Peyer's patch (tissue), 4 donors: ENCODE data around the gene CTCFL. TPM values are rescaled to one million over a fixed set of nuclear protein-coding genes. Genes with fewer than 3 reads are reported as not detected.

Experiments used
- DNase-seq, 3 donors: peaks; one replicate each; pipeline ENCODE4 v3.0.0-alpha.2; 2017 to 2019
- H3K27ac ChIP-seq, 4 donors: fragments of 200-600 bp; sonication (generic); one replicate each; pipeline ENCODE4 v1.5.1; 2016 to 2019
- H3K27me3 ChIP-seq, 2 donors: fragments of 200-600 bp; sonication (generic); one replicate each; pipeline ENCODE4 v1.5.1; 2019
- H3K36me3 ChIP-seq, 3 donors: fragments of 200-600 bp; sonication (generic); one replicate each; pipeline ENCODE4 v1.5.1; 2016 to 2019
- H3K4me1 ChIP-seq, 4 donors: fragments of 200-600 bp; sonication (generic); one replicate each; pipeline ENCODE4 v1.5.1; 2016 to 2019
- H3K4me3 ChIP-seq, 4 donors: fragments of 200-600 bp; sonication (generic); 1 replicate in 3 of 4; 2 replicates in 1 of 4; pipeline ENCODE4 v1.5.1; 2016 to 2019; ENCODE audit warnings: mild to moderate bottlenecking in 1 of 4
- H3K9me3 ChIP-seq, 4 donors: fragments of 200-600 bp; sonication (generic); one replicate each; pipeline ENCODE4 v1.5.1; 2016 to 2019; ENCODE audit warnings: mild to moderate bottlenecking in 1 of 4
- CTCF ChIP-seq, 6 experiments: fragments of 450-650 bp in 4 of 6; fragments of 200-600 bp in 2 of 6; sonication (generic) in 1 of 6; IDR thresholded peaks; one replicate each; pipeline ENCODE4 v1.5.1; 2017 to 2019; ENCODE audit warnings: antibody characterized with exemption in 6 of 6, mild to moderate bottlenecking in 3 of 6, moderate library complexity in 1 of 6
- POLR2A ChIP-seq, 2 donors: fragments of 450-650 bp; IDR thresholded peaks; one replicate each; pipeline ENCODE4 v1.5.1; 2017; ENCODE audit warnings: antibody characterized with exemption in 2 of 2, mild to moderate bottlenecking in 2 of 2, moderate library complexity in 2 of 2
- total RNA-seq, 4 donors: library from RNA; depleted of rRNA; stranded (reverse); fragments of >200 nt; gene quantifications; one replicate each; pipeline ENCODE4 v1.1.0, GENCODE V29; 2016

Gene CTCFL
- total RNA-seq, 4 donors from 2014 or later: not detected

GRCh38 chr20:57570145-57570850 lies 45.4 kb upstream of the CTCFL start:
- no peaks in the 10 kb centered on the region for H3K27me3 ChIP-seq
- H3K36me3 ChIP-seq: peaks cover 0 to 5% (median 0%) of the 10 kb centered on the region in 3 donors
- no peaks in the 10 kb centered on the region for H3K9me3 ChIP-seq
- DNase-seq: no peak
- peaks cover 0 to 16% (median 3%) of the 10 kb centered on the region in 4 donors for H3K4me1 ChIP-seq
- H3K27ac ChIP-seq: peak overlapping the region in 2 of 4 donors; percentile 31 to 63
- H3K4me3 ChIP-seq: no peak overlapping the region
- TF ChIP-seq CTCF (IDR thresholded peaks at IDR 0.05): no peak
- TF ChIP-seq POLR2A (IDR thresholded peaks at IDR 0.05): peak in 1 of 2 donors; percentile 22

- Histone ChIP-seq H3K4me1 (peaks cover 0 to 16% (median 3%) of the 10 kb centered on the region in 4 donors), H3K27ac (peak overlapping the region in 1 of 4 donors; percentile 72)
- no peak for DNase-seq
Measured at GRCh38 chr20:57568960-57569359, 44.0 kb upstream of the CTCFL start.

GRCh38 chr20:57568088-57568896 lies 43.4 kb upstream of the CTCFL start:
- TF ChIP-seq CTCF (IDR thresholded peaks at IDR 0.05) (no peak), POLR2A (IDR thresholded peaks at IDR 0.05) (peak; percentile 9 to 31)
- peak overlapping the region in 1 of 4 donors; percentile 72 for H3K27ac ChIP-seq
- no peak for DNase-seq
- H3K36me3 ChIP-seq: peaks cover 0 to 25% (median 0%) of the 10 kb centered on the region in 3 donors
- no peaks in the 10 kb centered on the region for H3K9me3 ChIP-seq
- H3K4me3 ChIP-seq: no peak overlapping the region
- no peaks in the 10 kb centered on the region for H3K27me3 ChIP-seq
- peaks cover 0 to 16% (median 3%) of the 10 kb centered on the region in 4 donors for H3K4me1 ChIP-seq

More at GRCh38 chr20:57568960-57569359, 44.0 kb upstream of the CTCFL start:
- TF ChIP-seq POLR2A (IDR thresholded peaks at IDR 0.05): peak in 1 of 2 donors; percentile 1
- TF ChIP-seq CTCF (IDR thresholded peaks at IDR 0.05): no peak
- no peaks in the 10 kb centered on the region for H3K27me3 ChIP-seq
- H3K4me3 ChIP-seq: no peak overlapping the region
- H3K36me3 ChIP-seq: peaks cover 0 to 18% (median 0%) of the 10 kb centered on the region in 3 donors
- no peaks in the 10 kb centered on the region for H3K9me3 ChIP-seq

- H3K4me1 ChIP-seq: peaks cover 0 to 16% (median 3%) of the 10 kb centered on the region in 4 donors
- DNase-seq: peak in 1 of 3 donors; percentile 74
- no peaks in the 10 kb centered on the region for H3K27me3 ChIP-seq
- TF ChIP-seq POLR2A (IDR thresholded peaks at IDR 0.05) (peak in 1 of 2 donors; percentile 22), CTCF (IDR thresholded peaks at IDR 0.05) (no peak)
- H3K4me3 ChIP-seq: no peak overlapping the region
- no peaks in the 10 kb centered on the region for H3K9me3 ChIP-seq
- H3K27ac ChIP-seq: peak overlapping the region in 1 of 4 donors; percentile 91
- H3K36me3 ChIP-seq: peaks cover 0 to 32% (median 0%) of the 10 kb centered on the region in 3 donors
Measured at GRCh38 chr20:57567471-57568079, 42.6 kb upstream of the CTCFL start.

- peaks cover 0 to 16% (median 3%) of the 10 kb centered on the region in 4 donors for H3K4me1 ChIP-seq
- H3K4me3 ChIP-seq: peak overlapping the region in 1 of 4 donors; percentile 59
- peak in 1 of 3 donors; percentile 65 for DNase-seq
- peaks cover 0 to 38% (median 4%) of the 10 kb centered on the region in 3 donors for H3K36me3 ChIP-seq
- TF ChIP-seq CTCF (IDR thresholded peaks at IDR 0.05) (no peak), POLR2A (IDR thresholded peaks at IDR 0.05) (peak; percentile 7 to 21)
- H3K27me3 ChIP-seq: no peaks in the 10 kb centered on the region
- no peaks in the 10 kb centered on the region for H3K9me3 ChIP-seq
- peak overlapping the region in 1 of 4 donors; percentile 91 for H3K27ac ChIP-seq
Measured at GRCh38 chr20:57566803-57567459, 42.0 kb upstream of the CTCFL start.
